CD14-positive monocyte (primary cell): ENCODE data around the gene MYO1E. TPM values are rescaled to one million over a fixed set of nuclear protein-coding genes. Genes with fewer than 3 reads are reported as not detected.
A peak's percentile ranks its signal among the peaks of the same experiment; 100 is the strongest.
"Not testable (repeated sequence)": the region's sequence is repeated elsewhere in the genome, so short reads cannot be mapped to it uniquely, and the experiment has no call there.

Source experiments
- DNase-seq, 3 donors: peaks; one replicate each; pipeline ENCODE4 v3.0.0-alpha.2; 2011 to 2022
- H2AFZ ChIP-seq: 2 replicates; pipeline ENCODE4 v1.6.0; 2012; ENCODE audit warnings: mild to moderate bottlenecking, low read depth, low read length, inconsistent platforms; ENCODE audit not compliant: insufficient read depth, poor library complexity, severe bottlenecking
- H3K27ac ChIP-seq, 2 donors: 1 replicate in 1 of 2; 2 replicates in 1 of 2; pipeline ENCODE4 v1.5.1; 2012 to 2013; ENCODE audit warnings: low read length in 2 of 2, control low read depth in 1 of 2, inconsistent platforms in 1 of 2, low read depth in 1 of 2, mild to moderate bottlenecking in 1 of 2
- H3K27me3 ChIP-seq, 2 donors: one replicate each; pipeline versions ENCODE4 v1.6.0 to v1.6.1; 2011 to 2013; ENCODE audit warnings: low read length in 2 of 2; ENCODE audit not compliant: control insufficient read depth in 2 of 2, insufficient read depth in 2 of 2
- H3K36me3 ChIP-seq, 2 donors: replicated peaks in 1 of 2; 1 replicate in 1 of 2; 2 replicates in 1 of 2; pipeline versions ENCODE4 v1.5.1 to v1.6.1; 2012 to 2013; ENCODE audit warnings: low read length in 2 of 2, control low read depth in 1 of 2, inconsistent platforms in 1 of 2, mild to moderate bottlenecking in 1 of 2; ENCODE audit not compliant: insufficient read depth in 2 of 2, control insufficient read depth in 1 of 2
- H3K4me1 ChIP-seq, 2 donors: 1 replicate in 1 of 2; 2 replicates in 1 of 2; pipeline versions ENCODE4 v1.5.1 to v1.6.1; 2012 to 2013; ENCODE audit warnings: low read length in 2 of 2, control low read depth in 1 of 2, inconsistent platforms in 1 of 2, mild to moderate bottlenecking in 1 of 2, moderate library complexity in 1 of 2; ENCODE audit not compliant: insufficient read depth in 2 of 2, control insufficient read depth in 1 of 2
- H3K4me2 ChIP-seq: replicated peaks from 2 replicates; pipeline ENCODE3; 2012; ENCODE audit warnings: low read length, moderate library complexity, mild to moderate bottlenecking; ENCODE audit not compliant: poor library complexity, severe bottlenecking; ENCODE audit errors: extremely low read depth
- H3K4me3 ChIP-seq, 3 experiments: fragments of 200-600 bp in 1 of 3; sonication (generic) in 1 of 3; replicated peaks in 1 of 3; 1 replicate in 2 of 3; 2 replicates in 1 of 3; pipeline ENCODE4 v1.5.1; 2011 to 2013; ENCODE audit warnings: low read length in 3 of 3, mild to moderate bottlenecking in 3 of 3, control low read depth in 2 of 3, low read depth in 2 of 3, inconsistent platforms in 1 of 3, moderate library complexity in 1 of 3
- H3K79me2 ChIP-seq: 2 replicates; pipeline ENCODE4 v1.6.0; 2012; ENCODE audit warnings: mild to moderate bottlenecking, control low read depth, inconsistent platforms, low read length, moderate library complexity; ENCODE audit not compliant: insufficient read depth
- H3K9ac ChIP-seq: 2 replicates; pipeline ENCODE4 v1.6.0; 2017; ENCODE audit warnings: low read length, mild to moderate bottlenecking; ENCODE audit not compliant: insufficient read depth, poor library complexity, severe bottlenecking
- H3K9me3 ChIP-seq, 2 donors: replicated peaks in 1 of 2; 1 replicate in 1 of 2; 2 replicates in 1 of 2; pipeline versions ENCODE4 v1.5.1 to v1.6.1; 2012 to 2013; ENCODE audit warnings: low read length in 2 of 2, control low read depth in 1 of 2; ENCODE audit not compliant: control insufficient read depth in 1 of 2, insufficient read depth in 1 of 2
- H4K20me1 ChIP-seq: 2 replicates; pipeline ENCODE4 v1.6.0; 2012; ENCODE audit warnings: mild to moderate bottlenecking, low read length, control low read depth, moderate library complexity; ENCODE audit not compliant: insufficient read depth
- H3K27ac Mint-ChIP-seq, 7 donors: one replicate each; pipeline ENCODE4 v1.8.0; 2020; ENCODE audit warnings: mild to moderate bottlenecking in 7 of 7, mixed read lengths in 7 of 7, moderate library complexity in 6 of 7, inconsistent platforms in 2 of 7
- H3K27me3 Mint-ChIP-seq, 3 donors: one replicate each; pipeline ENCODE4 v1.8.0; 2021 to 2022; ENCODE audit warnings: low read depth in 3 of 3, mild to moderate bottlenecking in 3 of 3, mixed read lengths in 3 of 3, moderate library complexity in 3 of 3, inconsistent platforms in 1 of 3
- H3K36me3 Mint-ChIP-seq, 2 donors: one replicate each; pipeline ENCODE4 v1.8.0; 2020; ENCODE audit warnings: mixed read lengths in 2 of 2, inconsistent platforms in 1 of 2, mild to moderate bottlenecking in 1 of 2
- H3K4me1 Mint-ChIP-seq: one replicate; pipeline ENCODE4 v1.8.0; 2020; ENCODE audit warnings: mild to moderate bottlenecking, mixed read lengths
- H3K4me3 Mint-ChIP-seq, 2 donors: one replicate each; pipeline ENCODE4 v1.8.0; 2020; ENCODE audit warnings: mild to moderate bottlenecking in 2 of 2, mixed read lengths in 2 of 2, moderate library complexity in 1 of 2
- H3K9me3 Mint-ChIP-seq, 7 donors: one replicate each; pipeline ENCODE4 v1.8.0; 2020 to 2022; ENCODE audit warnings: mixed read lengths in 7 of 7, mild to moderate bottlenecking in 6 of 7, moderate library complexity in 6 of 7, inconsistent platforms in 2 of 7
- CTCF ChIP-seq: fragments of 200-600 bp; IDR thresholded peaks from one replicate; pipeline ENCODE4 v1.8.0; 2022; ENCODE audit warnings: antibody characterized with exemption, mild to moderate bottlenecking
- WGBS: methylation state at CpG from one replicate; pipeline ENCODE4 v1.1.5; 2013; ENCODE audit warnings: missing lambda C conversion rate; ENCODE audit not compliant: insufficient coverage; 5-methylcytosine and 5-hydroxymethylcytosine counted together
- intact Hi-C, 2 donors: fragments of 100-400 bp; cut with micrococcal nuclease; formaldehyde crosslinking; loops; one replicate each; pipeline versions ENCODE4 v1.15.0 to v1.15.1; 2023
- polyA plus RNA-seq, 3 donors: library from polyadenylated mRNA; depleted of rRNA in 1 of 3; unstranded in 2 of 3; stranded (reverse) in 1 of 3; fragments of 300-500 nt in 2 of 3; fragments of >200 nt in 1 of 3; fragmentation: Illumina TruSeq in 2 of 3; gene quantifications; 1 replicate in 2 of 3; 2 replicates in 1 of 3; pipeline ENCODE4 v1.2.3, GENCODE V29; 2012 to 2021

The MYO1E gene
- polyA plus RNA-seq, 3 donors, result 5.5 to 16.2 (median 6.2) TPM

DNA sequence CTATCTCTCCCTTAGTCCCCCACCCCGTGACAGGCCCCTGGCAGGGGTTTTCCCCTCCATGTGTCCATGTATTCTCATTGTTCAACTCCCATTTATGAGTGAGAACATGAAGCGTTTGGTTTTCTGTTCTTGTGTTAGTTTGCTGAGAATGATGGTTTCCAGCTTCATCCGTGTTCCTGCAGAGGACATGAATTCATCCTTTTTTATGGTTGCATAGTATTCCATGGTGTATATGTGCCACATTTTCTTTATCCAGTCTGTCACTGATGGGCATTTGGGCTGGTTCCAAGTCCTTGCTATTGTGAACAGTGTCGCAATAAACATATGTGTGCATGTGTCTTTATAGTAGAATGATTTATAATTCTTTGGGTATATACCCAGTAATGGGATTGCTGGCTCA is 247.0 kb downstream of the MYO1E start:
- intact Hi-C loops, result not testable (repeated sequence)

GRCh38 chr15:59124261-59124660 is 248.4 kb downstream of the MYO1E start:
- Histone ChIP-seq H3K4me1 (peaks cover 0 to 3% of the 10 kb centered on the region in 2 donors), H3K9ac (no peak overlapping the region), H3K9me3 (no peaks in the 10 kb centered on the region), H2AFZ (no peak overlapping the region), H3K4me2 (no peak overlapping the region), H4K20me1 (no peaks in the 10 kb centered on the region), H3K79me2 (peaks cover 64% of the 10 kb centered on the region), H3K27me3 (no peaks in the 10 kb centered on the region), H3K4me3 (no peak overlapping the region), H3K36me3 (peaks cover 32 to 67% of the 10 kb centered on the region in 2 donors), H3K27ac (peak overlapping the region in 1 of 2 donors; percentile 33)
- TF ChIP-seq CTCF, result no peak
- no peak for DNase-seq
- Mint-ChIP-seq H3K36me3 (peaks cover 59 to 81% of the 10 kb centered on the region in 2 donors), H3K27ac (peak overlapping the region in 2 of 7 donors; percentile 24 to 65), H3K4me1 (peaks cover 7% of the 10 kb centered on the region), H3K4me3 (no peak overlapping the region), H3K9me3 (peaks cover 0 to 5% (median 2%) of the 10 kb centered on the region in 7 donors), H3K27me3 (no peaks in the 10 kb centered on the region)
- intact Hi-C loops, result no loop called here
- 100% methylated on average over 1 of the region's 2 CpGs for WGBS

More for the DNA sequence above, 247.0 kb downstream of the MYO1E start:
- not testable (repeated sequence) for H3K27me3 ChIP-seq, H4K20me1 ChIP-seq, H3K4me2 ChIP-seq, H3K27ac Mint-ChIP-seq, H3K9me3 Mint-ChIP-seq, H2AFZ ChIP-seq, H3K4me3 Mint-ChIP-seq, H3K27me3 Mint-ChIP-seq, H3K27ac ChIP-seq, H3K4me3 ChIP-seq, H3K4me1 Mint-ChIP-seq, H3K4me1 ChIP-seq, H3K9me3 ChIP-seq, DNase-seq, H3K9ac ChIP-seq
- peaks cover 26 to 67% of the 10 kb centered on the region in 2 donors for H3K36me3 ChIP-seq
- H3K36me3 Mint-ChIP-seq, result peaks cover 66 to 87% of the 10 kb centered on the region in 2 donors
- no CpG with 5 or more reads among the region's 4 CpGs for WGBS
- H3K79me2 ChIP-seq, result peaks cover 67% of the 10 kb centered on the region
